NCI-H510A treated with DMSO at 0.1 percent for 48 hours (cell line): ENCODE measurements around the gene POLR3A.
A peak's percentile ranks its signal among the peaks of the same experiment; 100 is the strongest.

Experiments
- DNase-seq: peaks from one replicate; lab custom pipeline; 2025; lab: John Stamatoyannopoulos, UW

The POLR3A gene

GRCh38 chr10:78046711-78047269 is 17.5 kb upstream of the POLR3A start:
- DNase-seq = no peak

GRCh38 chr10:78045856-78046255 is 16.5 kb upstream of the POLR3A start:
- DNase-seq = no peak

- DNase-seq = no peak
Observed at GRCh38 chr10:78045237-78045636, 15.9 kb upstream of the POLR3A start.

DNA sequence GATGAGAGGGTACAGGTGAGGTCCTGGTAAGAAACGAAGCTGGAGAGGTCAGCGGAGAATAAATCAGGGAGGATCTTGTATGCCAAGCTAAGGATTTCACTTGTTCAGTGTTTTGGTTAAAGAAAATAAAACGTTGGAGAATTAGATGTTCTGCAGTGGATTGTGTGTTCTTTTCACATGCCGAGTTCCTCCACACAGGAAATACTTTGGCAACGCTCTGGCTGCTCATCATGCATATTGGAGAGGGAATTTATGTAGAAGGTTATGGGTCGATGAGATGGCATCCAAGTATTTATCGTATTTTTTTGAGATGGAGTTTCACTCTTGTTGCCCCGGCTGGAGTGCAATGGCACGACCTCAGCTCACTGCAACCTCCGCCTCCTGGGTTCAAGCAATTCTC is 15.4 kb upstream of the POLR3A start:
- no peak for DNase-seq

GRCh38 chr10:78044179-78044578 is 14.9 kb upstream of the POLR3A start:
- DNase-seq = no peak

GRCh38 chr10:78042752-78043104 is 13.4 kb upstream of the POLR3A start:
- no peak for DNase-seq

DNA sequence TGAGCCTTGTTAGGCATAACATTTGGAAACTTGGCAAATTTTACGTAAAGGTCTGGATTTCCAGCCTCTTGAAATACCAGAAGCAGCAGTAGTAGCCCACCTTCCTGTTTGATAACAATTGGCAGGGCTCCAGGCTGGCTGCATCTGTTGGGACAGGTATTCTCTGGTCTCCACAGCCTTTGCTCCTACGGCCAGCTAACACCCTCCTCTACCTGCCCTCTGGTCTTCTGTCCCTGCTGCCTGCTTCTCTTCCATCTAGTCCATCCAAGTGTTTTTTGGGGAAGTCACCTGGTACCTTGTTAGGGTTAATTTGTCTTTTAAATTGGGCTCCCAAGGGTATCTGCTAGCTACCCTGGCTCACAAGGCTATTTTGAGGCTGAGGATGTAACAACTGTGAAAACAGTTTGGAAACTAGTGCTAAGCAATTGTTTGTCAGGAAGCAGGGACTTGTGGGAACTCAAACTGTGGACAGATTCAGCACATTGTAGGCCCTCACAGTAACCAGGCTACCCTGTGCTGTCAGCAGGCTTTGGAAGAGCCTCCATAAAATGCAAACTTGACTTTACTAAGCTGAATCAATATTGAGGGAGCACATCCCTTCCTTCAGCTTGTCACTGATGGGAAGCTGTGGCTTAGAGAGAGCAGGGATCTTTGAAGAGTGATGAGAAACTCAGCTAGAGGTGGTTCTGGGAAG is 12.9 kb upstream of the POLR3A start:
- DNase-seq = no peak

- DNase-seq = no peak
Observed at GRCh38 chr10:78041170-78042057, 12.1 kb upstream of the POLR3A start.

DNA sequence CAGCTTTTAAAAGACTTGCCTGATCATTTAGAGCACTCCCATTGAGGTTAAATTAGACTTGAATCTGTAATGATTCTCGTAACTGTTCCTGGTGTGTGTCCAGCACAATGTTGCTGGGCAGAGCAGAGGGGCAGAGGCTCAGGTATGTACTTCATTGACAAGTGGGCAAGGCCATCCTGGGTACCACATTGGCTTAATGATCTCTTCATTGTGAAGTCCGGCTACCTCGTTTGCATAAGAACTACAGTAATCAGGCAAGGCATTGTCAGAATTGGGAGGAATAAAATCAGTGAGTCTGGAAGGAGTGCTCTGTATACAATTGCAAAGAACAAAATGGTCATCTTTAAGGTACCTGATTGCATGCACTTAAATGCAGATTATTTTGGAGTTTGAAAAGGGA is 10.4 kb upstream of the POLR3A start:
- no peak for DNase-seq

GRCh38 chr10:78038791-78039547 is 9.7 kb upstream of the POLR3A start:
- no peak for DNase-seq

DNA sequence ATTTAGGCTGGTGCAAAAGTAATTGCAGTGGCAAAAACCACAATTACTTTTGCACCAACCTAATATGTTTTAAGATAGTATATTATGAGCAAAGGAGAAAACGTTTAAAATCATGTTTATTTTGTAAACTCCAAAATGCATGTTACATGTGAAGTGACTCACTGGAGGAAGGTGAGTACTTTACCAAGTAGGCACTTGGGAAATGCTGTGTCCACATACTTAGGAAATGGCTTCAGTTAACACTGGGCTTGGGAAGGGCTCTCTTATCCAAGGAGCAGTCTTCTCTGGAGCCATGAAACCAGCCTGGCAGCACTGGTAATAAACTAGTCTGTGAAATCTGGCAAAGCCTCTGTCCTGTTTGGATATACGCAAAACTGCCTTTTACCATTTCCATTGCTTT is 8.8 kb upstream of the POLR3A start:
- DNase-seq = no peak

GRCh38 chr10:78035933-78036583 is 6.7 kb upstream of the POLR3A start:
- DNase-seq = no peak

DNA sequence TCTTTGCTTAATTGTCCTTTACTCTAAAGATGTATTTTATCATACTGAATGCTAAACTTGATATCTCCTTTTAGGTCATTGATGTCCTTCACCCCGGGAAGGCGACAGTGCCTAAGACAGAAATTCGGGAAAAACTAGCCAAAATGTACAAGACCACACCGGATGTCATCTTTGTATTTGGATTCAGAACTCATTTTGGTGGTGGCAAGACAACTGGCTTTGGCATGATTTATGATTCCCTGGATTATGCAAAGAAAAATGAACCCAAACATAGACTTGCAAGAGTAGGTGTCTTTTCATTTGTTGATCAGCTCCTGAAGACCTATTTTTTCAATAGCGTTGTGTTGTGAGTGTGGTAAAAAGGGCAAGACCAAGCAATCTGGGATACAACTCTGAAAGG is 6.1 kb upstream of the POLR3A start:
- DNase-seq = no peak

GRCh38 chr10:78035025-78035424 is 5.7 kb upstream of the POLR3A start:
- DNase-seq = no peak

DNA sequence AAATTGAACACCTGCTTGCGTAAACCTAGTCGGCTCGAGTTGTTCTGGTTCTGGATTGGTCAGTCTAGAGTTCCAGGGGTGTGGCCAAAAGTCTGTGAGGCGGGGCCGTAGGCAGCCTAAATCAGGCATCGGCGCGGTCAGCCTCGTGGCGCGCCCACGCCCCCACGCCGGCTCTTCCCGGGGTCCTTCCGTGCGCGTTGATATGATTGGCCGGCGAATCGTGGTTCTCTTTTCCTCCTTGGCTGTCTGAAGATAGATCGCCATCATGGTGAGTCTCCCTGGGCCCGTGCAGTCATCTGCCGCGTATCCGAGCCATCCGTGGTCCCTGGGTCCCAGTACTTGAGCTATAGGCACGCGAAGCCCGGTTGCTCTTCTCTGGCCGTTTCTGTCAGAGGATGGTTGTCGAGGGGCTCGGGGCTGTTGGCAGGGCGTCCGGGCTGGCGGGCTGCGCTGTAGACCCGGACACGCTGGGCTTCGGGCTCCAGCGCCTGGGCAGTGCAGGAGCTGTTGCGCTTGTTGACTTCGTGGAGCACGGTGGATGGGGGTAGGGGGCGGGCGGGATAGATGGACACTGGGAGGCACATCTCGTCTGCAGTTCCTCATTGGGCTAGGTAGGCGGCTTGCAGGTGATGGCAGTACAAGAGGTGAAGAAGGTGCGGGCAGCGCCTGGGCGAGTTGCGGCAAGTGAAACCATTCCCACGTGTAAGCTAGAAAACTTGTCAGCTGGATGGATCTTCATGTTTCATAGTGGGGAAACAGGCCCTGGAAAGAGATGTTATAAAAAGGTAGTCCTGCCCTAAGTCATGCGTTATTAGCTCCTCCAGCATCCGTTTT is 4.5 kb upstream of the POLR3A start, which contains the start of gene RPS24:
Gene RPS24 (plus strand): TSS at position 227 of the 834 bp plus-strand sequence. CDS start 39 bp downstream, at position 266.
- peak; percentile 98 for DNase-seq

DNA sequence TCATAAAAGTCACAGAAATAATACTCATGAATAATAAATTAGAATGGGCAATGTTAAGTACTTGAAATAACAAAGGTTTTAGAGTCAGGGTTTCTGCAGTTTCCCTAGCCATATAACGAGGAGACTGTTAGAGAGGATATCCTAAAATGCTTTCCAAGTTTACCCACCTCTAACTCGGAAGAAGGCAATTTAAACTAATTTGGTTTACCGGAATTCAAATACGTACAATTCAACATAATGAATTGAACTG is 4.0 kb upstream of the POLR3A start:
- no peak for DNase-seq

DNA sequence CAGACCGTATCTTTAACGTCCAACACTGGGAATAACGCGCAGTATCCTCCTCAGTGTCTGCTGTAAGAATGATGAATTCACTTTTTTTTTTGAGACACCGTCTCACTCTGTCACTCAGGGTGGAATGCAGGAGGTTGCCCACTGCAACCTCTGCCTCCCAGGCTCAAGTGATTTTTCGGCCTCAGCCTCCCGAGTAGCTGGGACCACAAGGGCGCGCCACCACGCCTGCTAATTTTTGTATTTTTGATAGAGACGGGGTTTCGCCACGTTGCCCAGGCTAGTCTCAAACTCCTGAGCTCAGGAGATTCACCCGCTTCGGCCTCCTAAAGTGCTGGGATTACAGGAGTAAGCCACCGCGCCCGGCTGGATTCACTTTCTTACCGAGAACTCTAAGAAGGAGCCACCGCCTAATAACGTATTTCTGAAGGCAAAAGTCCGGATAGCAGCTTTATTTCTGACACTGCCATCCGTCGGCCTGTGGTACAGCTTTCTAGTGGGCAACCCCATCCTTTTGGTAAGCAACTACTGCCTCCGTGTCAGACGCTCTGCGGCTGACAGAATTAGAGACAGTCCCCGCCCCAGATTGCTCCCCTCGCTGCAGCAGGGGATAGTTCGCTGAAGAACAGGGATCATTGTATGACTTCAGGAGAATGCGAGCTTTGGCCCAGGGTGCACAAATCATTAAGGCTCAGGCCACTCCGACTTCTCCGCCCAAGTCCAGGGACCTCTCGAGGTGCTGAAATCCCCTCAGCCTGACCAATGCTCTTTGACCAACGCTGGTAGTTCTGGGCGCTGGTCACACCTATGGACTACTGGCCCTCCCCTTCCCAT is 662 bp downstream of the POLR3A start:
- no peak for DNase-seq

GRCh38 chr10:78025685-78026364 is 3.5 kb downstream of the POLR3A start:
- DNase-seq = no peak

GRCh38 chr10:78023741-78024140 is 5.6 kb downstream of the POLR3A start:
- DNase-seq = no peak

DNA sequence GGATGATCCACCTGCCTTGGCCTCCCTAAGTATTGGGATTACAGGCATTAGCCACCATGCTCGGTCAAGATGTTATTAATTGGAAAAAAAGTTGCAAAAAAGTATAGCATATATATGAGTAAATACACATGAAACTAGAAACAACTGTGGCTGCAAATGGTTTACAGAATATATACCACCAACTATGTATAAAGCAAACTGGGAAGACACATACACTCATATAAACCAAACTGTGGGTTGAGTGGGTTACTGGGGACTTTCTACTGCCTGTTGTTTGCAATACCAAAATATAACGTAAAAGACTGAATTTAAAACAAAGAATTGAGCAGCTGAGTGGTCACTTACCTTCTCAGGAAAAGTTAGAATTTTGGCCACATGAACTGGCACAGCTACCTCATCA is 8.1 kb downstream of the POLR3A start:
- no peak for DNase-seq
